B cell (primary cell): ENCODE results near the gene SCN1B. TPM values are rescaled to one million over a fixed set of nuclear protein-coding genes. Genes with fewer than 3 reads are reported as not detected.
A peak's percentile ranks its signal among the peaks of the same experiment; 100 is the strongest.

ENCODE experiments used
- ATAC-seq: fragments of 200-7000 bp; cut with Tn5 transposase; one replicate; pipeline ENCODE4 v1.10.0; 2021; ENCODE audit warnings: low read depth, mild to moderate bottlenecking, moderate number of reproducible peaks, moderate library complexity
- CTCF ChIA-PET: fragments of 350-600 bp; sonication (Branson Sonifier 250); formaldehyde crosslinking; loops from one replicate; lab custom pipeline; 2021; ENCODE audit warnings: antibody characterized with exemption, inconsistent platforms; lab: Charles Lee
- POLR2A ChIA-PET: fragments of 350-600 bp; sonication (Branson Sonifier 250); formaldehyde crosslinking; loops from one replicate; lab custom pipeline; 2021; ENCODE audit warnings: antibody characterized with exemption; lab: Charles Lee
- DNase-seq: peaks from one replicate; pipeline ENCODE4 v3.0.0; 2013
- H2AFZ ChIP-seq: 2 replicates; pipeline ENCODE4 v1.6.1; 2012; ENCODE audit warnings: mild to moderate bottlenecking, low read depth, low read length; ENCODE audit not compliant: insufficient read depth, poor library complexity, severe bottlenecking
- H3K27ac ChIP-seq, 2 donors: 1 replicate in 1 of 2; 2 replicates in 1 of 2; pipeline ENCODE4 v1.5.1; 2012 to 2013; ENCODE audit warnings: low read length in 2 of 2, mild to moderate bottlenecking in 2 of 2, moderate library complexity in 1 of 2
- H3K27me3 ChIP-seq, 4 experiments: fragments of 200-600 bp in 1 of 4; sonication (generic) in 1 of 4; replicated peaks in 1 of 4; 1 replicate in 2 of 4; 2 replicates in 2 of 4; pipeline versions ENCODE4 v1.6.1 to v1.7.0; 2013 to 2016; ENCODE audit warnings: low read length in 3 of 4, mild to moderate bottlenecking in 2 of 4, mixed read lengths in 1 of 4, moderate library complexity in 1 of 4; ENCODE audit not compliant: insufficient read depth in 4 of 4, control insufficient read depth in 3 of 4; ENCODE audit errors: control extremely low read depth in 1 of 4
- H3K36me3 ChIP-seq, 2 experiments: replicated peaks in 1 of 2; 1 replicate in 1 of 2; 2 replicates in 1 of 2; pipeline versions ENCODE4 v1.6.1 to v1.7.1; 2013; ENCODE audit warnings: low read length in 1 of 2; ENCODE audit not compliant: insufficient read depth in 2 of 2, control insufficient read depth in 1 of 2; ENCODE audit errors: control extremely low read depth in 1 of 2, extremely low read depth in 1 of 2
- H3K4me1 ChIP-seq, 2 donors: fragments of 200-600 bp in 1 of 2; sonication (generic) in 1 of 2; 1 replicate in 1 of 2; 2 replicates in 1 of 2; pipeline versions ENCODE4 v1.5.1 to v1.6.1; 2013 to 2017; ENCODE audit warnings: low read length in 2 of 2; ENCODE audit not compliant: control insufficient read depth in 2 of 2, insufficient read depth in 2 of 2
- H3K4me2 ChIP-seq: replicated peaks from 2 replicates; pipeline ENCODE3; 2012; ENCODE audit warnings: mild to moderate bottlenecking, low read depth, low read length; ENCODE audit not compliant: poor library complexity, severe bottlenecking
- H3K4me3 ChIP-seq, 5 experiments: fragments of 200-600 bp in 1 of 5; sonication (generic) in 1 of 5; 1 replicate in 3 of 5; 2 replicates in 2 of 5; pipeline versions ENCODE4 v1.5.1 to v1.7.0; 2011 to 2016; ENCODE audit warnings: low read length in 4 of 5, mild to moderate bottlenecking in 4 of 5, low read depth in 2 of 5, control low read depth in 1 of 5, moderate library complexity in 1 of 5; ENCODE audit not compliant: insufficient read depth in 1 of 5; ENCODE audit errors: control extremely low read depth in 1 of 5, extremely low read depth in 1 of 5
- H3K79me2 ChIP-seq: fragments of 200-600 bp; sonication (generic); one replicate; pipeline ENCODE4 v1.6.0; 2016; ENCODE audit warnings: low read length; ENCODE audit not compliant: control insufficient read depth, insufficient read depth
- H3K9ac ChIP-seq: fragments of 200-600 bp; sonication (generic); 2 replicates; pipeline ENCODE4 v1.6.1; 2017; ENCODE audit warnings: mild to moderate bottlenecking, low read length, moderate library complexity
- H3K9me3 ChIP-seq, 3 donors: one replicate each; pipeline versions ENCODE4 v1.6.1 to v1.7.1; 2013; ENCODE audit warnings: low read length in 2 of 3; ENCODE audit not compliant: control insufficient read depth in 2 of 3, insufficient read depth in 1 of 3; ENCODE audit errors: control extremely low read depth in 1 of 3
- H4K20me1 ChIP-seq: 2 replicates; pipeline ENCODE4 v1.6.0; 2012; ENCODE audit warnings: mild to moderate bottlenecking, low read length; ENCODE audit not compliant: insufficient read depth, control insufficient read depth, poor library complexity, severe bottlenecking
- H3K27ac Mint-ChIP-seq: one replicate; pipeline ENCODE4 v1.8.0; 2021; ENCODE audit warnings: mixed read lengths
- H3K27me3 Mint-ChIP-seq: one replicate; pipeline ENCODE4 v1.8.0; 2021; ENCODE audit warnings: mixed read lengths
- H3K4me1 Mint-ChIP-seq: one replicate; pipeline ENCODE4 v1.8.0; 2021; ENCODE audit warnings: mixed read lengths
- H3K4me3 Mint-ChIP-seq: one replicate; pipeline ENCODE4 v1.8.0; 2021; ENCODE audit warnings: mixed read lengths
- H3K9me3 Mint-ChIP-seq: one replicate; pipeline ENCODE4 v1.8.0; 2022; ENCODE audit warnings: mixed read lengths; ENCODE audit not compliant: insufficient read depth
- CTCF ChIP-seq: fragments of 200-600 bp; IDR thresholded peaks from one replicate; pipeline ENCODE4 v1.8.0; 2022; ENCODE audit warnings: antibody characterized with exemption, mild to moderate bottlenecking
- EZH2 ChIP-seq: IDR thresholded peaks from 2 replicates; pipeline ENCODE4 v1.6.1; 2012; ENCODE audit warnings: borderline replicate concordance, low read depth, mild to moderate bottlenecking, moderate library complexity, low read length; ENCODE audit not compliant: insufficient read depth, poor library complexity, severe bottlenecking
- whole genome bisulfite sequencing: methylation state at CpG from one replicate; pipeline ENCODE4 v1.1.5; 2013; ENCODE audit warnings: missing lambda C conversion rate; ENCODE audit not compliant: insufficient coverage; 5-methylcytosine and 5-hydroxymethylcytosine counted together
- intact Hi-C: fragments of 100-400 bp; cut with micrococcal nuclease; formaldehyde crosslinking; loops from one replicate; pipeline ENCODE4 v1.10.0; 2022
- polyA plus RNA-seq: library from polyadenylated mRNA; depleted of rRNA; stranded (reverse); fragments of >200 nt; gene quantifications from 2 replicates; pipeline ENCODE4 v1.2.3, GENCODE V29; 2012
- total RNA-seq, 2 donors: library from RNA; stranded (reverse); fragments of 120-200 nt in 1 of 2; gene quantifications; 1 replicate in 1 of 2; 2 replicates in 1 of 2; pipeline versions ENCODE4 v1.2.3 to v1.2.4, GENCODE V29; 2013 to 2022

Gene SCN1B
- total and polyA plus RNA-seq, 2 donors (not counting 1 experiment from before 2014, with no cell fraction given), result 0.52 to 0.72 TPM

GRCh38 chr19:35088131-35088913 is 58.1 kb downstream of the SCN1B start:
- WGBS, result 98% methylated on average over 4 of the region's 8 CpGs
- ChIA-PET POLR2A (no interaction called here), CTCF (interaction anchor here (1.1 to 14.9 kb wide), 4 partner anchors 18 to 44 kb away, joined by 3 to 192 read pairs (median 5); no protein-coding TSS in a partner anchor)
- H3K36me3 ChIP-seq, result no peaks in the 10 kb centered on the region
- TF ChIP-seq EZH2 (no peak), CTCF (no peak)
- intact Hi-C loops, result loop anchor here (5.0 kb wide), 1 partner anchor 34 kb away; no protein-coding TSS in a partner anchor
- DNase-seq (no peak), ATAC-seq (no peak)
- no peak overlapping the region for H3K4me3 ChIP-seq
- no peak overlapping the region for H2AFZ ChIP-seq
- peak overlapping the region; percentile 37 for H3K4me2 ChIP-seq
- H3K9ac ChIP-seq, result no peak overlapping the region
- Mint-ChIP-seq H3K27me3 (no peaks in the 10 kb centered on the region), H3K4me3 (no peak overlapping the region), H3K9me3 (no peaks in the 10 kb centered on the region), H3K27ac (peak overlapping the region; percentile 83), H3K4me1 (peaks cover 62% of the 10 kb centered on the region)
- H3K79me2 ChIP-seq, result no peaks in the 10 kb centered on the region
- H3K9me3 ChIP-seq, result no peaks in the 10 kb centered on the region
- H3K27ac ChIP-seq, result peak overlapping the region in 1 of 2 donors; percentile 90
- no peaks in the 10 kb centered on the region for H3K27me3 ChIP-seq
- H3K4me1 ChIP-seq, result peaks cover 74% of the 10 kb centered on the region in 2 donors
- no peaks in the 10 kb centered on the region for H4K20me1 ChIP-seq

- no peak for TF ChIP-seq EZH2
- TF ChIP-seq CTCF, result no peak
- POLR2A ChIA-PET, result no interaction called here
- ATAC-seq, result no peak
These were observed 59.3 kb downstream of the SCN1B start for GRCh38 chr19:35089554-35089953.

More at GRCh38 chr19:35089554-35089953, 59.3 kb downstream of the SCN1B start:
- Histone ChIP-seq H3K4me2 (no peak overlapping the region), H3K9ac (no peak overlapping the region), H2AFZ (no peak overlapping the region), H3K4me1 (peaks cover 61 to 62% of the 10 kb centered on the region in 2 donors), H4K20me1 (no peaks in the 10 kb centered on the region), H3K4me3 (no peak overlapping the region), H3K27me3 (no peaks in the 10 kb centered on the region), H3K79me2 (no peaks in the 10 kb centered on the region), H3K36me3 (no peaks in the 10 kb centered on the region), H3K27ac (peak overlapping the region in 1 of 2 donors; percentile 90), H3K9me3 (no peaks in the 10 kb centered on the region)
- no peak overlapping the region for H3K27ac Mint-ChIP-seq
- CTCF ChIA-PET, result interaction anchor here (0.8 to 14.9 kb wide), 7 partner anchors 9 to 405 kb away, joined by 3 to 192 read pairs (median 5); no protein-coding TSS in a partner anchor
- intact Hi-C loops, result loop anchor here (5.0 kb wide), 1 partner anchor 33 kb away; no protein-coding TSS in a partner anchor
- H3K9me3 Mint-ChIP-seq, result no peaks in the 10 kb centered on the region
- no peak for DNase-seq
- H3K4me3 Mint-ChIP-seq, result no peak overlapping the region
- peaks cover 50% of the 10 kb centered on the region for H3K4me1 Mint-ChIP-seq
- 93% methylated on average over 5 of the region's 8 CpGs for WGBS
- no peaks in the 10 kb centered on the region for H3K27me3 Mint-ChIP-seq
